ENCODE data around the gene MYMX.

MYMX gene

DNA sequence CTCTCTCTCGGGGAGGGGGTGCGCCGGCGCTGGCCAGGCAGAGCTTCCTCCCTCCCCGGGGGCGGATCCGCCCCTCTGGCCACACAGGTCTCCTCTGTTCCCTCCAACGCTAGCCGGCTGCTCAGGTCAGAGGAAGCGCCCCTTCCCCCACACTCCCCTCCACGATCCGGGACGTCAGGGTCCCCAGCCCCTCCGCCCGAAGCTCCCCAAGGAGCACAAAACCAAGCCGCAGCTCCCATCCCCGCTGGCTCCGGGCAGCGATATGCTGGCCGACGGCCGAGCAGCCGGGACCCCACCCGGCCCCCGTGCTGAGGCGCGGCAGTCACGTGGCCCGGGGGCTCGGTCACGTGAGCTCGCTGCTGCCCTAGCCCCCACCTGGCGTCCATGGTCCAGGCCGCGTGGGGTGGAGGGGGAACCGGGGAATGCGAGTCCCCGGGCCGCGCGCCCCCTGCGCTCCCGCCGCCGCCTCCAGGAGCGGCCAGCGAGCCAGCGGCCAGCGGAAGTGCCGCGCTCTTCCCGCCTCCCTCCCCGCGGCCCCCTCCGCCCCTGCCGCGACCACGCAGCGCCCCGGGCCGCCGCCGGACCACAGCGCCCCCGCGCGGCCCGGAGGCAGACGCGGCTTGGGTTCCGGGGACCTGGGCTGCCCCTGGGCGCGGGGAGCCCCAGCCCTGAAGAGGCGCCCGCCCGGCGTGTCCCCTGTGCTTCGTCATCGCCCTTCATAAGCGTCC is 40.5 kb downstream of the MYMX start, which contains the start of gene SLC35B2 (continued):
- TF ChIP-seq ZBTB7A (tag by site-specific recombination; IDR thresholded peaks at IDR 0.05; ENCODE audit: low read depth) (peak; percentile 94), SP7 (tag by site-specific recombination; IDR thresholded peaks at IDR 0.05) (peak; percentile 88), TRIM28 (IDR thresholded peaks at IDR 0.05; ENCODE audit: borderline replicate concordance, low read length) (no peak), RBAK (tag by site-specific recombination; IDR thresholded peaks at IDR 0.05) (no peak), ZNF777 (tag by site-specific recombination; IDR thresholded peaks at IDR 0.05; ENCODE audit: borderline replicate concordance) (no peak; the same call in 1 of the 2 replicates), ZNF146 (tag by site-specific recombination; IDR thresholded peaks at IDR 0.05) (peak; percentile 69), ZNF596 (tag by site-specific recombination; IDR thresholded peaks at IDR 0.05) (no peak), ZBTB20 (tag by site-specific recombination; IDR thresholded peaks at IDR 0.05) (peak; percentile 72), ZNF473 (tag by site-specific recombination; IDR thresholded peaks at IDR 0.05) (no peak), ZNF239 (tag by site-specific recombination; IDR thresholded peaks at IDR 0.05) (no peak), ZNF37A (tag by site-specific recombination; IDR thresholded peaks at IDR 0.05) (peak; percentile 68; the same call in 1 of the 2 replicates), OVOL3 (tag by site-specific recombination; IDR thresholded peaks at IDR 0.05) (0 out of 2 replicates have a peak, but pooled peaks have one; percentile 10), ZFHX2 (tag by site-specific recombination; conservative IDR thresholded peaks at IDR 0.05) (peak; percentile 80), ZNF701 (tag by site-specific recombination; IDR thresholded peaks at IDR 0.05) (no peak), HOXC10 (CRISPR knock-in tag; IDR thresholded peaks at IDR 0.05) (0 out of 2 replicates have a peak, but pooled peaks have one; percentile 75), ZBTB48 (tag by site-specific recombination; IDR thresholded peaks at IDR 0.05) (peak; percentile 62), ZNF560 (tag by site-specific recombination; IDR thresholded peaks at IDR 0.05; ENCODE audit: borderline replicate concordance) (no peak), ZNF792 (tag by site-specific recombination; IDR thresholded peaks at IDR 0.05) (no peak)
- TF ChIP-seq, protein P1, sequence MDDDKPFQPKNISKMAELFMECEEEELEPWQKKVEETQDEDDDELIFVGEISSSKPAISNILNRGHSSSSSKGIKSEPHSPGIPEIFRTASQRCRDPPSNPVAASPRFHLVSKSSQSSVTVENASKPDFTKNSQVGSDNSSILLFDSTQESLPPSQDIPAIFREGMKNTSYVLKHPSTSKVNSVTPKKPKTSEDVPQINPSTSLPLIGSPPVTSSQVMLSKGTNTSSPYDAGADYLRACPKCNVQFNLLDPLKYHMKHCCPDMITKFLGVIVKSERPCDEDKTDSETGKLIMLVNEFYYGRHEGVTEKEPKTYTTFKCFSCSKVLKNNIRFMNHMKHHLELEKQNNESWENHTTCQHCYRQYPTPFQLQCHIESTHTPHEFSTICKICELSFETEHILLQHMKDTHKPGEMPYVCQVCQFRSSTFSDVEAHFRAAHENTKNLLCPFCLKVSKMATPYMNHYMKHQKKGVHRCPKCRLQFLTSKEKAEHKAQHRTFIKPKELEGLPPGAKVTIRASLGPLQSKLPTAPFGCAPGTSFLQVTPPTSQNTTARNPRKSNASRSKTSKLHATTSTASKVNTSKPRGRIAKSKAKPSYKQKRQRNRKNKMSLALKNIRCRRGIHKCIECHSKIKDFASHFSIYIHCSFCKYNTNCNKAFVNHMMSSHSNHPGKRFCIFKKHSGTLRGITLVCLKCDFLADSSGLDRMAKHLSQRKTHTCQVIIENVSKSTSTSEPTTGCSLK (tag by site-specific recombination; IDR thresholded peaks at IDR 0.05): no peak
- TF ChIP-seq, protein P2, sequence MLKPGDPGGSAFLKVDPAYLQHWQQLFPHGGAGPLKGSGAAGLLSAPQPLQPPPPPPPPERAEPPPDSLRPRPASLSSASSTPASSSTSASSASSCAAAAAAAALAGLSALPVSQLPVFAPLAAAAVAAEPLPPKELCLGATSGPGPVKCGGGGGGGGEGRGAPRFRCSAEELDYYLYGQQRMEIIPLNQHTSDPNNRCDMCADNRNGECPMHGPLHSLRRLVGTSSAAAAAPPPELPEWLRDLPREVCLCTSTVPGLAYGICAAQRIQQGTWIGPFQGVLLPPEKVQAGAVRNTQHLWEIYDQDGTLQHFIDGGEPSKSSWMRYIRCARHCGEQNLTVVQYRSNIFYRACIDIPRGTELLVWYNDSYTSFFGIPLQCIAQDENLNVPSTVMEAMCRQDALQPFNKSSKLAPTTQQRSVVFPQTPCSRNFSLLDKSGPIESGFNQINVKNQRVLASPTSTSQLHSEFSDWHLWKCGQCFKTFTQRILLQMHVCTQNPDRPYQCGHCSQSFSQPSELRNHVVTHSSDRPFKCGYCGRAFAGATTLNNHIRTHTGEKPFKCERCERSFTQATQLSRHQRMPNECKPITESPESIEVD (tag by site-specific recombination; IDR thresholded peaks at IDR 0.05): no peak; the same call in 1 of the 2 replicates
- TF ChIP-seq, protein P3, sequence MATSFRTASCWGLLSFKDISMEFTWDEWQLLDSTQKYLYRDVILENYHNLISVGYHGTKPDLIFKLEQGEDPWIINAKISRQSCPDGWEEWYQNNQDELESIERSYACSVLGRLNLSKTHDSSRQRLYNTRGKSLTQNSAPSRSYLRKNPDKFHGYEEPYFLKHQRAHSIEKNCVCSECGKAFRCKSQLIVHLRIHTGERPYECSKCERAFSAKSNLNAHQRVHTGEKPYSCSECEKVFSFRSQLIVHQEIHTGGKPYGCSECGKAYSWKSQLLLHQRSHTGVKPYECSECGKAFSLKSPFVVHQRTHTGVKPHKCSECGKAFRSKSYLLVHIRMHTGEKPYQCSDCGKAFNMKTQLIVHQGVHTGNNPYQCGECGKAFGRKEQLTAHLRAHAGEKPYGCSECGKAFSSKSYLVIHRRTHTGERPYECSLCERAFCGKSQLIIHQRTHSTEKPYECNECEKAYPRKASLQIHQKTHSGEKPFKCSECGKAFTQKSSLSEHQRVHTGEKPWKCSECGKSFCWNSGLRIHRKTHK (tag by site-specific recombination; IDR thresholded peaks at IDR 0.05): no peak
- TF ChIP-seq, protein P4, sequence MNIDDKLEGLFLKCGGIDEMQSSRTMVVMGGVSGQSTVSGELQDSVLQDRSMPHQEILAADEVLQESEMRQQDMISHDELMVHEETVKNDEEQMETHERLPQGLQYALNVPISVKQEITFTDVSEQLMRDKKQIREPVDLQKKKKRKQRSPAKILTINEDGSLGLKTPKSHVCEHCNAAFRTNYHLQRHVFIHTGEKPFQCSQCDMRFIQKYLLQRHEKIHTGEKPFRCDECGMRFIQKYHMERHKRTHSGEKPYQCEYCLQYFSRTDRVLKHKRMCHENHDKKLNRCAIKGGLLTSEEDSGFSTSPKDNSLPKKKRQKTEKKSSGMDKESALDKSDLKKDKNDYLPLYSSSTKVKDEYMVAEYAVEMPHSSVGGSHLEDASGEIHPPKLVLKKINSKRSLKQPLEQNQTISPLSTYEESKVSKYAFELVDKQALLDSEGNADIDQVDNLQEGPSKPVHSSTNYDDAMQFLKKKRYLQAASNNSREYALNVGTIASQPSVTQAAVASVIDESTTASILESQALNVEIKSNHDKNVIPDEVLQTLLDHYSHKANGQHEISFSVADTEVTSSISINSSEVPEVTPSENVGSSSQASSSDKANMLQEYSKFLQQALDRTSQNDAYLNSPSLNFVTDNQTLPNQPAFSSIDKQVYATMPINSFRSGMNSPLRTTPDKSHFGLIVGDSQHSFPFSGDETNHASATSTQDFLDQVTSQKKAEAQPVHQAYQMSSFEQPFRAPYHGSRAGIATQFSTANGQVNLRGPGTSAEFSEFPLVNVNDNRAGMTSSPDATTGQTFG (tag by site-specific recombination; IDR thresholded peaks at IDR 0.05; ENCODE audit: borderline replicate concordance): no peak
- TF ChIP-seq, protein P5, sequence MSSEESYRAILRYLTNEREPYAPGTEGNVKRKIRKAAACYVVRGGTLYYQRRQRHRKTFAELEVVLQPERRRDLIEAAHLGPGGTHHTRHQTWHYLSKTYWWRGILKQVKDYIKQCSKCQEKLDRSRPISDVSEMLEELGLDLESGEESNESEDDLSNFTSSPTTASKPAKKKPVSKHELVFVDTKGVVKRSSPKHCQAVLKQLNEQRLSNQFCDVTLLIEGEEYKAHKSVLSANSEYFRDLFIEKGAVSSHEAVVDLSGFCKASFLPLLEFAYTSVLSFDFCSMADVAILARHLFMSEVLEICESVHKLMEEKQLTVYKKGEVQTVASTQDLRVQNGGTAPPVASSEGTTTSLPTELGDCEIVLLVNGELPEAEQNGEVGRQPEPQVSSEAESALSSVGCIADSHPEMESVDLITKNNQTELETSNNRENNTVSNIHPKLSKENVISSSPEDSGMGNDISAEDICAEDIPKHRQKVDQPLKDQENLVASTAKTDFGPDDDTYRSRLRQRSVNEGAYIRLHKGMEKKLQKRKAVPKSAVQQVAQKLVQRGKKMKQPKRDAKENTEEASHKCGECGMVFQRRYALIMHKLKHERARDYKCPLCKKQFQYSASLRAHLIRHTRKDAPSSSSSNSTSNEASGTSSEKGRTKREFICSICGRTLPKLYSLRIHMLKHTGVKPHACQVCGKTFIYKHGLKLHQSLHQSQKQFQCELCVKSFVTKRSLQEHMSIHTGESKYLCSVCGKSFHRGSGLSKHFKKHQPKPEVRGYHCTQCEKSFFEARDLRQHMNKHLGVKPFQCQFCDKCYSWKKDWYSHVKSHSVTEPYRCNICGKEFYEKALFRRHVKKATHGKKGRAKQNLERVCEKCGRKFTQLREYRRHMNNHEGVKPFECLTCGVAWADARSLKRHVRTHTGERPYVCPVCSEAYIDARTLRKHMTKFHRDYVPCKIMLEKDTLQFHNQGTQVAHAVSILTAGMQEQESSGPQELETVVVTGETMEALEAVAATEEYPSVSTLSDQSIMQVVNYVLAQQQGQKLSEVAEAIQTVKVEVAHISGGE (tag by site-specific recombination; conservative IDR thresholded peaks at IDR 0.05; ENCODE audit: low read depth): peak; percentile 43; the same call in 1 of the 2 replicates
- TF ChIP-seq, protein P6, sequence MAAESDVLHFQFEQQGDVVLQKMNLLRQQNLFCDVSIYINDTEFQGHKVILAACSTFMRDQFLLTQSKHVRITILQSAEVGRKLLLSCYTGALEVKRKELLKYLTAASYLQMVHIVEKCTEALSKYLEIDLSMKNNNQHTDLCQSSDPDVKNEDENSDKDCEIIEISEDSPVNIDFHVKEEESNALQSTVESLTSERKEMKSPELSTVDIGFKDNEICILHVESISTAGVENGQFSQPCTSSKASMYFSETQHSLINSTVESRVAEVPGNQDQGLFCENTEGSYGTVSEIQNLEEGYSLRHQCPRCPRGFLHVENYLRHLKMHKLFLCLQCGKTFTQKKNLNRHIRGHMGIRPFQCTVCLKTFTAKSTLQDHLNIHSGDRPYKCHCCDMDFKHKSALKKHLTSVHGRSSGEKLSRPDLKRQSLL (tag by site-specific recombination; IDR thresholded peaks at IDR 0.05): no peak
- TF ChIP-seq, protein P7, sequence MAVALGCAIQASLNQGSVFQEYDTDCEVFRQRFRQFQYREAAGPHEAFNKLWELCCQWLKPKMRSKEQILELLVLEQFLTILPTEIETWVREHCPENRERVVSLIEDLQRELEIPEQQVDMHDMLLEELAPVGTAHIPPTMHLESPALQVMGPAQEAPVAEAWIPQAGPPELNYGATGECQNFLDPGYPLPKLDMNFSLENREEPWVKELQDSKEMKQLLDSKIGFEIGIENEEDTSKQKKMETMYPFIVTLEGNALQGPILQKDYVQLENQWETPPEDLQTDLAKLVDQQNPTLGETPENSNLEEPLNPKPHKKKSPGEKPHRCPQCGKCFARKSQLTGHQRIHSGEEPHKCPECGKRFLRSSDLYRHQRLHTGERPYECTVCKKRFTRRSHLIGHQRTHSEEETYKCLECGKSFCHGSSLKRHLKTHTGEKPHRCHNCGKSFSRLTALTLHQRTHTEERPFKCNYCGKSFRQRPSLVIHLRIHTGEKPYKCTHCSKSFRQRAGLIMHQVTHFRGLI (tag by site-specific recombination; IDR thresholded peaks at IDR 0.05): peak; percentile 41; the same call in 1 of the 2 replicates

Data from HEK293 (cell line).